ENCODE data around the gene RARRES1.

The RARRES1 gene

DNA sequence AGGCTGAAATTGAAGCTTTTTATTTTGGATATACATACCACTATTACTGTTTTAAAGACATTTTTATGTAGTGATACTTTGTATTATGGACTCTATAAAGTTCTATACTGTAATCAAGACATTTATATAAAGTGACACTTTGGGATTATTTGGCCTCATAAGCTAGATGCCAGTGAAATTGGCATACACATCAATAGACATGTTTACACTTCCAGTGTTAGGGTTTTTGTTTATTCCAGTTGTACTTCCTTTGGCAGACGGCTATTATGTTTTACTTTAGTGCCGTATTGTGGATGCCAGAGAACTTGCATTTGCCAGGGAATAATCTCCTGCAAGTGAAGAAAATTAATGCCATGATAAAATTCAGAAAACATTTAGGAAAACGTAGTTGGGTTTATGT lies 65.8 kb downstream of the RARRES1 start:
- no peak overlapping the region for H3K4me3 ChIP-seq (ENCODE audit: low read depth, low read length)
- no peaks in the 10 kb centered on the region for H3K27me3 ChIP-seq (ENCODE audit: insufficient read depth, low read length)
- H3K4me1 ChIP-seq (ENCODE audit: control insufficient read depth, insufficient read depth, low read length, unreplicated experiment): peaks cover 6% of the 10 kb centered on the region
- peaks cover 5% of the 10 kb centered on the region for H3K79me2 ChIP-seq (ENCODE audit: control insufficient read depth, insufficient read depth, low read length, unreplicated experiment)
- peaks cover 36% of the 10 kb centered on the region for H3K36me3 ChIP-seq (ENCODE audit: insufficient read depth, low read length)
- H3K27ac ChIP-seq (ENCODE audit: low read depth, low read length): no peak overlapping the region
- H2AFZ ChIP-seq (ENCODE audit: low read length, unreplicated experiment): no peak overlapping the region

DNA sequence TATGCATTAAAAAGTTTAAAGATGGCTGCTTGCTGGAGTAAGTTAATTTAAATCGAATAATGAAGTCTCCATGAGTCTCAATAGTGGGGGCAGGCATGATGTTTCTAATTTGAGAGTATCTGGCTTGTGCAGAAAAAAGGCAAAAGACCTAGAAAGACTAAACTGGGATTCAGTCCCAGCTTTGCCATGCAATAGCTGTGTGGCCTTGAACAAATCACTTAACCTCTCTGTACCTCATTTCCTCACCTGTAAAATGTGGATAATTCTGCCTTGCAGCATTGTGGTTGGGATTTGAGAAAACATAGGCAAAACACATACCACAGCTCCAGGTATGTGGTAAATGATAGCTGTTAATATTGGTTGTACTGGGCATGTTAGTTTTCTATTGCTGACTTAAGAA lies 68.4 kb downstream of the RARRES1 start:
- peaks cover 45% of the 10 kb centered on the region for H3K36me3 ChIP-seq (ENCODE audit: insufficient read depth, low read length)

DNA sequence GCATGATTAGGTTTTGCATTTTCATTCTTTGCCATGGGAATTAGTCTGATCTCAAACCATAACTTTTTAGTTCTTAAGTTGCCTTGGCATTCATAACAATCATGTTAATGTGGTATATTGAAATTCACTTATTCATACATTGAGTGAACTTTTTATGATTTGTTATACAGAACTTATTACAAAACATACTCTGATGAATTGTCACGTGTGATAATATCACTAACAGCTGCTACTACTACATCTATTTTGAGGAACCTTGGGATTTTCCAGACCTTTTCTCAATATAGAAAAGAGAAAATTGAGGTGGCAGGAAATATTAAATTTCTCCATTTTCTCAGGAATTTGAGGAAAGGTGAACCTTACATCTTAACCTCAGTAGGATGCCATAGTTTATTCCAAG lies 69.0 kb downstream of the RARRES1 start:
- no peaks in the 10 kb centered on the region for H3K27me3 ChIP-seq (ENCODE audit: insufficient read depth, low read length)
- no peaks in the 10 kb centered on the region for H3K79me2 ChIP-seq (ENCODE audit: control insufficient read depth, insufficient read depth, low read length, unreplicated experiment)
- no peaks in the 10 kb centered on the region for H3K4me1 ChIP-seq (ENCODE audit: control insufficient read depth, insufficient read depth, low read length, unreplicated experiment)
- H3K4me3 ChIP-seq (ENCODE audit: low read depth, low read length): no peak overlapping the region
- H2AFZ ChIP-seq (ENCODE audit: low read length, unreplicated experiment): no peak overlapping the region
- H3K27ac ChIP-seq (ENCODE audit: low read depth, low read length): no peak overlapping the region
- peaks cover 45% of the 10 kb centered on the region for H3K36me3 ChIP-seq (ENCODE audit: insufficient read depth, low read length)

More for the DNA sequence above, 68.4 kb downstream of the RARRES1 start:
- Histone ChIP-seq H3K79me2 (ENCODE audit: control insufficient read depth, insufficient read depth, low read length, unreplicated experiment) (no peaks in the 10 kb centered on the region), H3K27me3 (ENCODE audit: insufficient read depth, low read length) (no peaks in the 10 kb centered on the region), H3K4me1 (ENCODE audit: control insufficient read depth, insufficient read depth, low read length, unreplicated experiment) (no peaks in the 10 kb centered on the region), H2AFZ (ENCODE audit: low read length, unreplicated experiment) (no peak overlapping the region), H3K27ac (ENCODE audit: low read depth, low read length) (no peak overlapping the region), H3K4me3 (ENCODE audit: low read depth, low read length) (no peak overlapping the region)

DNA sequence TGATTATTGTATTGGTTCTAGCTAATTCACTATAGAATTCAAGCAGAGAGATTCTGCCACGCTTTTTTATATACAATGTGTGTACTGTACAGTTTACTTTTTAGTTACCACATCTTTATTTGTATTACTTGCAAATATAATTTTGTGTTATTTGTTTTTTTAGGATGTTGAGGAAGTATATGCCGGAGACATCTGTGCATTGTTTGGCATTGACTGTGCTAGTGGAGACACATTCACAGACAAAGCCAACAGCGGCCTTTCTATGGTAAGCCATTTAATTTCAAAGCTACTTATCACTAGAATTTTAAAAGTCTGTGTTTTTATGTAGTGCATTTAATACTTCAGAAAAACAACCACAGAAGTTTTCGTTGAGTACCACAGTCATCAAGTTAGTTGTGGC lies 71.5 kb downstream of the RARRES1 start:
- peaks cover 37% of the 10 kb centered on the region for H3K36me3 ChIP-seq (ENCODE audit: insufficient read depth, low read length)
- H3K27ac ChIP-seq (ENCODE audit: low read depth, low read length): no peak overlapping the region
- H3K27me3 ChIP-seq (ENCODE audit: insufficient read depth, low read length): no peaks in the 10 kb centered on the region
- no peaks in the 10 kb centered on the region for H3K79me2 ChIP-seq (ENCODE audit: control insufficient read depth, insufficient read depth, low read length, unreplicated experiment)
- H3K4me1 ChIP-seq (ENCODE audit: control insufficient read depth, insufficient read depth, low read length, unreplicated experiment): no peaks in the 10 kb centered on the region
- H3K4me3 ChIP-seq (ENCODE audit: low read depth, low read length): no peak overlapping the region
- no peak overlapping the region for H2AFZ ChIP-seq (ENCODE audit: low read length, unreplicated experiment)

DNA sequence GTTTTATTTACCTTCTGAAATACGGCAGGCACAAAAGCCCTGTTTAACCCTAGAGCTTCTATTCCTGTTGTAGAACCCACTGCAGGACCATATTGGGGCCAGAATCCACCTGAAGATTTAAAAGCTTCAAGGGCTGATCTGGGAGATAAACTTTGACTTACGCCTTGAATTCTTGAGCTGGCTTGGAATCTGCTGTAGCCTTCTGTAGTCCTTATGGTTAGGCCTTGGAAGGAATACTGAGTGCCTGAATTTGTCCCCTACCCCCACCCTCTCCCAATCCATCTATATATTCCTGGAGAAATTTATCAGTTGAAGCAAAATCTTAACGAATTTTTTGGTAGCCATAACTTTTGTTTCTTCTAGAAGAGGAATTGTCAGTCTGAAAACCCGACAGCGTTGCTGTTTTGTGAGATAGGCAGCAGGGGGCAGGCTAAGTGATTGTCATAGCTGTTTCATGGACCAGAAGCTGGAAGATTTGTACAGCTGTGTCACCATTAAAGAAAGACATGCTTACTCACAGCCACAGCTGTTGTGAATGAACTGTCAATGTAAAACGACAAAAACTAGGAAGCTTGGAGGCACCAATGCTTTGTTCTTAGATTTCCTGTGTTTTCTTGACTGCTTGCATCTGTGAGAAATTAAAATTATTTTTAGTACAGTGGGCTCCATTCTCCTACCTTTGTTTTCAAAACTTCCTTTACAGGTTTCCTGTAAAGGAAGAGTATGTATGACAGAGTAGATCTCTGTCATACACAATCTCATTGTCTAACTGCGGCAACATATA lies 72.6 kb downstream of the RARRES1 start:
- Histone ChIP-seq H3K4me3 (ENCODE audit: low read depth, low read length) (no peak overlapping the region), H3K27me3 (ENCODE audit: insufficient read depth, low read length) (no peaks in the 10 kb centered on the region), H3K36me3 (ENCODE audit: insufficient read depth, low read length) (peaks cover 33% of the 10 kb centered on the region), H3K27ac (ENCODE audit: low read depth, low read length) (no peak overlapping the region), H3K4me1 (ENCODE audit: control insufficient read depth, insufficient read depth, low read length, unreplicated experiment) (no peaks in the 10 kb centered on the region), H2AFZ (ENCODE audit: low read length, unreplicated experiment) (no peak overlapping the region), H3K79me2 (ENCODE audit: control insufficient read depth, insufficient read depth, low read length, unreplicated experiment) (no peaks in the 10 kb centered on the region)

DNA sequence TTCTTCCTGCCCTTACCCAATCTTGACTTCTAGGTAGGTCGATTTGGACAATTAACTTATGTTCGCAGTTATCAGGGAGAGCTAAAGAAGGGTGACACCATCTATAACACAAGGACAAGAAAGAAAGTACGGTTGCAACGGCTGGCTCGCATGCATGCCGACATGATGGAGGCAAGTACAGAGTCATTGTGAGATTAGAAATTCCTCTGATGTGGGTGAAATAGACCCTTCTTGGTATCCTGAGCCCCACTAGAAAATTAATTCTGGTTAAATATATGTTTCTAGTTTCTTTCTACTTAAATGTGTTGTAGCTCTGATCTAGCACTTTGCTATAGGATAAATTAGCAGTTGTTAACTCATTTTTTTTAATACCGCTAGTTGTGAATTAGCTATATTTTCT lies 73.4 kb downstream of the RARRES1 start:
- Histone ChIP-seq H3K4me1 (ENCODE audit: control insufficient read depth, insufficient read depth, low read length, unreplicated experiment) (no peaks in the 10 kb centered on the region), H3K27me3 (ENCODE audit: insufficient read depth, low read length) (no peaks in the 10 kb centered on the region), H2AFZ (ENCODE audit: low read length, unreplicated experiment) (no peak overlapping the region), H3K36me3 (ENCODE audit: insufficient read depth, low read length) (peaks cover 32% of the 10 kb centered on the region), H3K4me3 (ENCODE audit: low read depth, low read length) (no peak overlapping the region), H3K27ac (ENCODE audit: low read depth, low read length) (no peak overlapping the region), H3K79me2 (ENCODE audit: control insufficient read depth, insufficient read depth, low read length, unreplicated experiment) (no peaks in the 10 kb centered on the region)

DNA sequence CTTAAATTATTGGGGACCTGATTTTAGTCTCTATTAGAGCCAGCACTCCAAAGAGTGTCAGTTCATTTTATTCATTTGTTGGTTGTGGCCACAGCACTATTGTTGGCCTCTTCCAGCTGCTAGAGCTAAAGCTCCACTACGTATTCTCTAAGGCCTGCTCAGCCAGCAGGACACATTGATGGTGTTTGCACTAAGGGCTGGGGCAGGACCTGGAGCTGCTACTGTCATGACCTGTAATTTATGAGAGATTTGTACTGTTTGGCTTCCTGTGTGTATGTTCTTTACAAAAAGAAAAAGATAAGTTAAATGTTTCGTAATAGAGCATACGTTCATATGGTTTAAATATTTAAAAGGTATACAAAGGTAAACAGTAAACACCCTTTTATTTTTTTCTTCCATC lies 79.8 kb downstream of the RARRES1 start:
- no peak overlapping the region for H2AFZ ChIP-seq (ENCODE audit: low read length, unreplicated experiment)
- no peaks in the 10 kb centered on the region for H3K27me3 ChIP-seq (ENCODE audit: insufficient read depth, low read length)
- H3K79me2 ChIP-seq (ENCODE audit: control insufficient read depth, insufficient read depth, low read length, unreplicated experiment): peaks cover 7% of the 10 kb centered on the region
- H3K4me3 ChIP-seq (ENCODE audit: low read depth, low read length): no peak overlapping the region
- H3K4me1 ChIP-seq (ENCODE audit: control insufficient read depth, insufficient read depth, low read length, unreplicated experiment): peaks cover 4% of the 10 kb centered on the region
- no peak overlapping the region for H3K27ac ChIP-seq (ENCODE audit: low read depth, low read length)
- peaks cover 26% of the 10 kb centered on the region for H3K36me3 ChIP-seq (ENCODE audit: insufficient read depth, low read length)

DNA sequence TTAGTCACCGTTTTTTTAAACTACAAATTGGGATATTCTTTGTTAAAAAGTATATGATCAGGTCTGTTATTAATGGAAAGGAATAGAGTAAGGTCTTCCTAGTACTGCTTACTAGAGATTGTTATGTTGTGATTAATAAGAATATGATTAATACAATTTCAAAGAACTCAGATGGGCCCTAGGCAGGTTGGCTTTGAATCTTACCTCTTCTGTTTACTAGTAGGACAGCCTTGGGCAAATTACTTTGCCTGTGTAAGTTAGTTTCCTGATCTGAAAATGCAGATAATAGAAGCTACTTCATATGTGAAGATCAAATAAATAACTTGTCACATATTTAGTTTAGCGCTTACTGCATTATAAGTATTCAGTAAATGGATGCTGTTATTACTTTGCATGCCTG lies 81.1 kb downstream of the RARRES1 start:
- Histone ChIP-seq H3K36me3 (ENCODE audit: insufficient read depth, low read length) (peaks cover 33% of the 10 kb centered on the region), H3K27me3 (ENCODE audit: insufficient read depth, low read length) (no peaks in the 10 kb centered on the region), H3K4me1 (ENCODE audit: control insufficient read depth, insufficient read depth, low read length, unreplicated experiment) (peaks cover 4% of the 10 kb centered on the region), H3K4me3 (ENCODE audit: low read depth, low read length) (no peak overlapping the region), H2AFZ (ENCODE audit: low read length, unreplicated experiment) (no peak overlapping the region), H3K27ac (ENCODE audit: low read depth, low read length) (no peak overlapping the region), H3K79me2 (ENCODE audit: control insufficient read depth, insufficient read depth, low read length, unreplicated experiment) (peaks cover 14% of the 10 kb centered on the region)

DNA sequence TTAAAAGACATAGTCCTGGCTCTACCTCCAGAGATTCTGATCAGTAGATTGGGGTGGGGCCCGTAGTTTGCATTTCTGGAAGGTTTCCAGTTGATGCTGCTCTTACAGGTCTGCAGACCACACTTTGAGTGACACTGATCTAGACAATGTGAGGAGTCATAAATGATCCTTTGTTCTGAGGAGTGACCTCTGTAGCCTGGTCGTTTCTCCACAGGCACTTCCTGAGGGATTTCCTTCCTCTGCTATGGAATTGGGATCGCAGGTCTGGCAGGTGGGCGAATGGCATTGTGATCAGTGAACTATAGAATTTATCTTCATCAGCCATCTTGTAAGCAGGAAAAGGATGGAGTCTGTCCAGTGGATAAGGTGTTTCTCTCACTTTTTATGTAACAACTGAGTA lies 82.5 kb downstream of the RARRES1 start:
- Histone ChIP-seq H3K27ac (ENCODE audit: low read depth, low read length) (no peak overlapping the region), H3K27me3 (ENCODE audit: insufficient read depth, low read length) (no peaks in the 10 kb centered on the region), H3K4me3 (ENCODE audit: low read depth, low read length) (no peak overlapping the region), H2AFZ (ENCODE audit: low read length, unreplicated experiment) (no peak overlapping the region), H3K79me2 (ENCODE audit: control insufficient read depth, insufficient read depth, low read length, unreplicated experiment) (peaks cover 27% of the 10 kb centered on the region), H3K36me3 (ENCODE audit: insufficient read depth, low read length) (peaks cover 34% of the 10 kb centered on the region), H3K4me1 (ENCODE audit: control insufficient read depth, insufficient read depth, low read length, unreplicated experiment) (peaks cover 12% of the 10 kb centered on the region)

Data from ACC112 (cell line).